Stomach (tissue), 9 donors: ENCODE results near the gene MPP3. TPM values are rescaled to one million over a fixed set of nuclear protein-coding genes. Genes with fewer than 3 reads are reported as not detected.

Experiments
- DNase-seq, 2 donors: peaks; one replicate each; pipeline versions ENCODE4 v3.0.0 to v3.0.0-alpha.2; 2013 to 2019
- H3K27ac ChIP-seq, 5 donors: fragments of 200-600 bp in 4 of 5; sonication (generic) in 4 of 5; one replicate each; pipeline ENCODE4 v1.5.1; 2013 to 2019; ENCODE audit warnings: mild to moderate bottlenecking in 1 of 5, moderate library complexity in 1 of 5
- H3K27me3 ChIP-seq, 3 donors: fragments of 200-600 bp; sonication (generic); one replicate each; pipeline ENCODE4 v1.5.1; 2017 to 2019; ENCODE audit warnings: mixed run types in 1 of 3
- H3K36me3 ChIP-seq, 4 donors: fragments of 200-600 bp; sonication (generic); 1 replicate in 3 of 4; 2 replicates in 1 of 4; pipeline ENCODE4 v1.5.1; 2016 to 2019
- H3K4me1 ChIP-seq, 4 donors: fragments of 200-600 bp; sonication (generic); one replicate each; pipeline ENCODE4 v1.5.1; 2016 to 2019
- H3K4me3 ChIP-seq, 4 donors: fragments of 200-600 bp; sonication (generic) in 3 of 4; one replicate each; pipeline ENCODE4 v1.5.1; 2016 to 2019; ENCODE audit warnings: mild to moderate bottlenecking in 1 of 4
- H3K9me3 ChIP-seq, 4 donors: fragments of 200-600 bp; sonication (generic); one replicate each; pipeline ENCODE4 v1.5.1; 2016 to 2019
- EP300 ChIP-seq: sonication (generic); formaldehyde crosslinking; IDR thresholded peaks from one replicate; pipeline ENCODE4 v1.6.1; 2017; ENCODE audit warnings: antibody characterized with exemption
- POLR2A ChIP-seq, 4 donors: fragments of 450-650 bp; IDR thresholded peaks; one replicate each; pipeline ENCODE4 v1.6.1; 2016; ENCODE audit warnings: antibody characterized with exemption in 4 of 4, control low read depth in 2 of 4, mild to moderate bottlenecking in 1 of 4, moderate library complexity in 1 of 4
- POLR2AphosphoS5 ChIP-seq, 3 donors: sonication (generic); formaldehyde crosslinking; IDR thresholded peaks; one replicate each; pipeline ENCODE4 v1.6.1; 2016; ENCODE audit warnings: antibody characterized with exemption in 3 of 3
- WGBS, 5 donors: extraction: QIAGEN DNeasy Blood & Tissue Kit in 3 of 5; methylation state at CpG; one replicate each; pipeline versions ENCODE4 v1.1.5 to v1.1.7; 2013 to 2018; 5-methylcytosine and 5-hydroxymethylcytosine counted together
- intact Hi-C: fragments of 100-400 bp; cut with DNase I; formaldehyde crosslinking; loops from one replicate; pipeline ENCODE4 v1.15.1; 2023; ENCODE audit warnings: low total_unique reads
- polyA plus RNA-seq, 3 donors: library from polyadenylated mRNA; stranded (reverse); fragments of 200-250 nt; gene quantifications; one replicate each; pipeline ENCODE4 v1.2.3, GENCODE V29; 2013
- total RNA-seq, 5 donors: library from RNA; depleted of rRNA; stranded (reverse); fragments of >200 nt; gene quantifications; one replicate each; pipeline versions ENCODE4 v1.1.0 to v1.2.3, GENCODE V29; 2014 to 2016
- TF ChIP-seq, protein P1 (sequence below), 7 experiments: fragments of 450-650 bp in 4 of 7; fragments of 200-600 bp in 3 of 7; sonication (generic) in 3 of 7; IDR thresholded peaks; one replicate each; pipeline ENCODE4 v1.5.1; 2016 to 2019; ENCODE audit warnings: antibody characterized with exemption in 7 of 7, control low read depth in 2 of 7, mild to moderate bottlenecking in 1 of 7
- donor health status: healthy with polysubstance abuse.
- donor health status: Bipolar disorder and iron deficiency.
- donor health status: healthy.

Gene MPP3
- total and polyA plus RNA-seq, 8 donors: 0.31 to 22.8 (median 10.6) TPM

DNA sequence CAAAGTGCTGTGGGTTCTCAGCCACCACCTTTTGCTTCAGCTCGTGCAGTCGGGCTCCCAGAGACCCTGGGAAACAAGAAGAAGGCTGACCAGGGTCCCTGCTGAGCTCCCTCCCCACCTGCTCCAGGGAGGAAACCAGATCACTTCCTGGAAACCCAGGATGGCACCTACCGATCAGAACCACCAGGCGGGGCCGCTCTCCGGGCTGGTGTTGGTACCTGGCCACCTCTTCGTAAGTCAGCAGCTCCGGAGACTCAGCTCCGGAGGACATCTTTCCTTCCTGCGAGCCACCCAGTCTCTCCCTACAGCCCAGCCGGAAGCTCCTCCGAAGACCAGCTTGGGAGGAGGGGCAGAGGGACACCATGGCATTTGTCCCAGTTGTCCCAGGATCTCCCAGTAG, 18.9 kb downstream of the MPP3 start:
- WGBS, 5 donors: 75 to 89% (median 83%) methylated on average over 6 to 12 of the region's 12 CpGs
- Histone ChIP-seq H3K4me1 (peaks cover 0 to 5% (median 0%) of the 10 kb centered on the region in 4 donors), H3K4me3 (no peak overlapping the region), H3K27me3 (no peaks in the 10 kb centered on the region), H3K27ac (no peak overlapping the region), H3K9me3 (no peaks in the 10 kb centered on the region), H3K36me3 (peaks cover 8 to 68% (median 41%) of the 10 kb centered on the region in 4 donors)
- TF ChIP-seq POLR2AphosphoS5 (IDR thresholded peaks at IDR 0.05): no peak
- intact Hi-C loops: no loop called here
- no peak for DNase-seq

DNA sequence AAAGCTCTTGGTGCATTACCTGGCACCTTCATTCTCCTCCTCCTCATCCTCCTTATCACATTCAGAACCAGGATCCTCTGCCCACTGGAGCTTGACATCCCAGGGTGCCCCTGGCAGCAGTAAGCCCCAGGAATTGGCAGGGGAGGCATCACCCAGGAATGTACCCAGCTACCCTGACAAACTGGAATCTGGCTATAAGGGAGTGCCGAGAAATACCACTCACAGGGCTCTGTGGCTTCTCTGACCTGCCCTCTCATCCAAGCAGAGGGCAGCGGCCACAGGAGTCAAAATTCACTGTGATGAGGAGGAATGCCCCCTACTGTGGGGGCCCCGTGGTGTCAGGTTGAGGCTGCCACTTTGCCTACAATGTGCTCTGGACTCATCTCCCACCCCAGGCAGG, 19.6 kb downstream of the MPP3 start:
- no peak for TF ChIP-seq EP300
- TF ChIP-seq, protein P1, sequence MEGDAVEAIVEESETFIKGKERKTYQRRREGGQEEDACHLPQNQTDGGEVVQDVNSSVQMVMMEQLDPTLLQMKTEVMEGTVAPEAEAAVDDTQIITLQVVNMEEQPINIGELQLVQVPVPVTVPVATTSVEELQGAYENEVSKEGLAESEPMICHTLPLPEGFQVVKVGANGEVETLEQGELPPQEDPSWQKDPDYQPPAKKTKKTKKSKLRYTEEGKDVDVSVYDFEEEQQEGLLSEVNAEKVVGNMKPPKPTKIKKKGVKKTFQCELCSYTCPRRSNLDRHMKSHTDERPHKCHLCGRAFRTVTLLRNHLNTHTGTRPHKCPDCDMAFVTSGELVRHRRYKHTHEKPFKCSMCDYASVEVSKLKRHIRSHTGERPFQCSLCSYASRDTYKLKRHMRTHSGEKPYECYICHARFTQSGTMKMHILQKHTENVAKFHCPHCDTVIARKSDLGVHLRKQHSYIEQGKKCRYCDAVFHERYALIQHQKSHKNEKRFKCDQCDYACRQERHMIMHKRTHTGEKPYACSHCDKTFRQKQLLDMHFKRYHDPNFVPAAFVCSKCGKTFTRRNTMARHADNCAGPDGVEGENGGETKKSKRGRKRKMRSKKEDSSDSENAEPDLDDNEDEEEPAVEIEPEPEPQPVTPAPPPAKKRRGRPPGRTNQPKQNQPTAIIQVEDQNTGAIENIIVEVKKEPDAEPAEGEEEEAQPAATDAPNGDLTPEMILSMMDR (IDR thresholded peaks at IDR 0.05): no peak
- TF ChIP-seq POLR2A (IDR thresholded peaks at IDR 0.05): no peak
- TF ChIP-seq POLR2AphosphoS5 (IDR thresholded peaks at IDR 0.05): no peak
- Histone ChIP-seq H3K27ac (no peak overlapping the region), H3K36me3 (peaks cover 13 to 75% (median 43%) of the 10 kb centered on the region in 4 donors), H3K4me1 (peaks cover 0 to 5% (median 0%) of the 10 kb centered on the region in 4 donors), H3K27me3 (no peaks in the 10 kb centered on the region), H3K4me3 (no peak overlapping the region), H3K9me3 (no peaks in the 10 kb centered on the region)
- no peak for DNase-seq
- 73 to 90% (median 81%) methylated on average over 2 to 3 of the region's 3 CpGs for WGBS, 5 donors
- intact Hi-C loops: no loop called here

DNA sequence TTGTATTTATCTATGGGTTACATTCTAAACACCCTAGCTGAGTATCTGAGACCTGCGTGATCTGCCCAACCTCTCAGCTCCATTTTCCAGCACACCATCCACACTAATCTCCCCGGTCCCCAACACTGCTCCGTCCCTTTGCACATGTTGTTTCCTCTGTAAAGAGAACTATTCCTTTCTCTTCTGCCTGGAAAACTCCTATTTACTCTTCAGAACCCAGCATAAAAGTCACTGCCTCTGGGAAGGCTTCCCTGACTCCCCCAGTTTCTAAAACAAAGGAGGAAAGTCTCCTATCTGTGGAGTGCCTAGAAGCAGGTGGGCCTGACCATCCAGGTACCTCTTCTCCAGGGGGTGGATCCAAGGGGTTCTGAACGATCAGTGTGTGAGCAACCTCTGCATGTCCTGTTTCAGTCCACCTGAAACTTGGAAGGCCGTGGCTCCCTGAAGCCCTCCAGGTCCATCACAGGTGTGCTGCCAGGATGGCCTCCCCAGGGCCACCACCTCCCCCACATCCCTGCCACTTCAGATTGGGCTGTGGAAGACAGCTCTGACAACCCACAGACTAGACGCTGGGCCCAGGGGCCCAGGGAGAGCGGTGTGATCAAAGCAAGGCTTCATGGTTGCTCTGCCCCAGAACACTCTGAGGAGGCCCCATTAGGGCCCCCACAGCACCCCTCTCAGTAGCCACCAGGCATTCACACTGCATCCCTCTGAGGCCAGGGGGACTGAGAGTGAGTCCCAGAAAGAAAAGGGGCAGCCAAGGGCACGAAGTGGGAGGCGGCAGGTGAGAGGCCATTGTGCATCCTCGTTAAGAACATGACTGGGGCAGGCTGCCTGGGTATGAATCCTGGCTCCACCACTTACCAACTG, 20.3 kb downstream of the MPP3 start:
- intact Hi-C loops: no loop called here
- Histone ChIP-seq H3K9me3 (no peaks in the 10 kb centered on the region), H3K4me3 (no peak overlapping the region), H3K27me3 (no peaks in the 10 kb centered on the region), H3K36me3 (peaks cover 13 to 78% (median 48%) of the 10 kb centered on the region in 4 donors), H3K27ac (no peak overlapping the region), H3K4me1 (peaks cover 0 to 5% (median 0%) of the 10 kb centered on the region in 4 donors)
- WGBS, 5 donors: 90 to 96% (median 93%) methylated on average over 6 to 10 of the region's 10 CpGs
- DNase-seq: no peak
- TF ChIP-seq POLR2A (IDR thresholded peaks at IDR 0.05): no peak
- TF ChIP-seq EP300: no peak
- TF ChIP-seq, protein P1 (IDR thresholded peaks at IDR 0.05): no peak
- no peak for TF ChIP-seq POLR2AphosphoS5 (IDR thresholded peaks at IDR 0.05)

DNA sequence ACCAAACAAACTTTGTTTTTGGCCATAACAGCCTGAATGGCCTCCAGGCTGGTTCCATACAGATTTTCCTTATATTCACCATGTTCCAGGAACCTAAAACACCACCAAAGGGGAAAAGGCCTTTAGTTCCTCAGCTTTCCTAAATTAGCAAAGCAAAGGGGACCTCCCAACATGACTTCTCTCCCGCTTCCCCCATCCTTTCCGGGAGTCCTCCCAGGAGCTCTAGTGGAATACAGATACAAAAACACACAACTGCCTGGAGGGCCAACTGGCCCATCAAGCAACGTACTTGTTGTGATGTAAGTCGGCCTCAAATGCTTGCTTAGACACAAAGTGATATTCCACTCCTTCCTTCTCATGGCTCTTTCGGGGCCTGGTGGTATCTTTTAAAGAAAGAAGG, 22.1 kb downstream of the MPP3 start:
- no peak for TF ChIP-seq POLR2AphosphoS5 (IDR thresholded peaks at IDR 0.05)
- no peak for TF ChIP-seq EP300
- no peak for TF ChIP-seq POLR2A (IDR thresholded peaks at IDR 0.05)
- TF ChIP-seq, protein P1 (IDR thresholded peaks at IDR 0.05): no peak
- DNase-seq: no peak
- intact Hi-C loops: no loop called here
- Histone ChIP-seq H3K4me3 (no peak overlapping the region), H3K36me3 (peaks cover 9 to 74% (median 47%) of the 10 kb centered on the region in 4 donors), H3K27me3 (no peaks in the 10 kb centered on the region), H3K9me3 (no peaks in the 10 kb centered on the region), H3K4me1 (peaks cover 0 to 5% (median 0%) of the 10 kb centered on the region in 4 donors), H3K27ac (no peak overlapping the region)
- WGBS, 5 donors: 89 to 94% (median 93%) methylated on average over 5 of the region's 5 CpGs
